NCI-H82 (cell line): ENCODE results near the gene ERFL.

ENCODE experiments used
- DNase-seq: peaks from one replicate; lab custom pipeline; 2025; lab: John Stamatoyannopoulos, UW

Gene ERFL

GRCh38 chr19:41912899-41913537, 15.2 kb downstream of the ERFL start:
- no peak for DNase-seq

GRCh38 chr19:41911889-41912731, 16.1 kb downstream of the ERFL start:
- DNase-seq: no peak

GRCh38 chr19:41910992-41911888, 17.0 kb downstream of the ERFL start:
- DNase-seq: no peak

GRCh38 chr19:41910240-41910991, 17.8 kb downstream of the ERFL start:
- DNase-seq: no peak

- no peak for DNase-seq
Observed at GRCh38 chr19:41909706-41910105, 18.5 kb downstream of the ERFL start.

GRCh38 chr19:41908724-41909464, 19.4 kb downstream of the ERFL start:
- no peak for DNase-seq

GRCh38 chr19:41907994-41908615, 20.1 kb downstream of the ERFL start:
- DNase-seq: no peak

GRCh38 chr19:41906916-41907680, 21.2 kb downstream of the ERFL start:
- no peak for DNase-seq

- DNase-seq: no peak
Observed at GRCh38 chr19:41906271-41906670, 22.0 kb downstream of the ERFL start.

GRCh38 chr19:41905273-41906002, 22.8 kb downstream of the ERFL start:
- DNase-seq: no peak

GRCh38 chr19:41904118-41904870, 24.0 kb downstream of the ERFL start:
- DNase-seq: no peak

- DNase-seq: no peak
Observed at GRCh38 chr19:41903193-41903953, 24.9 kb downstream of the ERFL start.

GRCh38 chr19:41902594-41902993, 25.7 kb downstream of the ERFL start:
- no peak for DNase-seq

- DNase-seq: no peak
Observed at GRCh38 chr19:41901707-41902360, 26.4 kb downstream of the ERFL start.

GRCh38 chr19:41898235-41898634, 30.0 kb downstream of the ERFL start:
- no peak for DNase-seq

GRCh38 chr19:41897820-41898219, 30.4 kb downstream of the ERFL start:
- DNase-seq: no peak

GRCh38 chr19:41897181-41897580, 31.1 kb downstream of the ERFL start:
- DNase-seq: no peak
